Stimulated activated naive CD4-positive, alpha-beta T cell (primary cell): Measurements from ENCODE around the gene KIR2DL1.
"Not testable (repeated sequence)": the region's sequence is repeated elsewhere in the genome, so short reads cannot be mapped to it uniquely, and the experiment has no call there.

Source experiments
- DNase-seq, 6 experiments: peaks; one replicate each; lab custom pipeline; 2025; lab: John Stamatoyannopoulos, UW

Gene KIR2DL1

DNA sequence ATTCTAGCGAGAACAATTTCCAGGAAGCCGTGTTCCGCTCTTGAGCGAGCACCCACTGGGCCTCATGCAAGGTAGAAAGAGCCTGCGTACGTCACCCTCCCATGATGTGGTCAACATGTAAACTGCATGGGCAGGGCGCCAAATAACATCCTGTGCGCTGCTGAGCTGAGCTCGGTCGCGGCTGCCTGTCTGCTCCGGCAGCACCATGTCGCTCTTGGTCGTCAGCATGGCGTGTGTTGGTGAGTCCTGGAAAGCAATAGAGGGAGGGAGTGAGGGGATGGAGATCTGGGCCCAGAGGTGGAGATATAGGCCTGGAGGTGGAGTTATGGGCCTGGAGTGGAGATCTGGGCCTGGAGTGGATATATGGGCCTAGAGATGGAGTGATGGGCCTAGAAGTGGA lies at the start of gene KIR2DL1:
Gene KIR2DL1 (plus strand): TSS at position 148 of the 400 bp plus-strand sequence. CDS start 58 bp downstream, at position 206.
- not testable (repeated sequence) for DNase-seq

- no peak for DNase-seq
Observed at GRCh38 chr19:54724142-54724541, 45.5 kb upstream of the KIR2DL1 start, which contains the start of gene KIR3DL3. Gene KIR3DL3 (plus strand): TSS chr19:54724442. CDS start chr19:54724497, 55 bp downstream.

DNA sequence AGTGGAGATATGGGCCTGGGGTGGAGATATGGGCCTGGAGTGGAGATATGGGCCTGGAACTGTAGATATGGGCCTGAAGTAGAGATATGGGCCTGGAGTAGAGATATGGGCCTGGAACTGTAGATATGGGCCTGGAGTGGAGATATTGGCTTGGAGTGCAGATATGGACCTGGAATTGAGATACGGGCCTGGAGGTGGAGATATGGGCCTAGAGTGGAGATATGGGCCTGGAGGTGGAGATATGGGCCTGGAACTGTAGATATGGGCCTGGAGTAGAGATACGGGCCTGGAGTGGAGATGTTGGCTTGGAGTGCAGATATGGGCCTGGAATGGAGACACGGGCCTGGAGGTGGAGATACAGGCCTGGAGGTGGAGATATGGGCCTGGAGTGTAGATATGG lies 44.9 kb upstream of the KIR2DL1 start:
- no peak for DNase-seq

DNA sequence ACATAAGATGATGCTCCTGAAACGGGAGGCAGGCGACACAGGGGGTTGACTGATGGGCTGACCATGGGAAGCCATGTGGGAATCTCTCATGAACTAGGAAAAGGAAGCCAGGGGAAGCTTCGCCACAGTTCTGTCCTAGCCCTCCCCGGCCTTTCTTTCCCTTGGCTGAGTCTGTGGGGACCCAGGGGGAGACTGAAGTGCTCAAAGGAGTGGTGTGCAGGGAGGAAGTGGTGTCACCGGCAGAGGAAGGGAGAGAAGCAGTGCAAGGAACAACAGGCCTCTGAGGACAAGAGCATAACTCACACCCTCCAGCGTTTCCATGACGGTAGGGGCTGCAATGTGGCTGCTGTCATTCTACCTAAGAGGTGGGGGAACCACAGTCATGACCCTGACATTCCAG lies 44.3 kb upstream of the KIR2DL1 start:
- no peak for DNase-seq

DNA sequence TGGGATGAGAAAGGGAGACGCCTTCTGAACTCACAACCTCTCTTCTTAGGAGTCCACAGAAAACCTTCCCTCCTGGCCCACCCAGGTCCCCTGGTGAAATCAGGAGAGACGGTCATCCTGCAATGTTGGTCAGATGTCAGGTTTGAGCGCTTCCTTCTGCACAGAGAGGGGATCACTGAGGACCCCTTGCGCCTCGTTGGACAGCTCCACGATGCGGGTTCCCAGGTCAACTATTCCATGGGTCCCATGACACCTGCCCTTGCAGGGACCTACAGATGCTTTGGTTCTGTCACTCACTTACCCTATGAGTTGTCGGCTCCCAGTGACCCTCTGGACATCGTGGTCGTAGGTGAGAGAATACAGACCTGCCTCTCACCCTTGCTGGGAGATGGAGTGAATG lies 42.0 kb upstream of the KIR2DL1 start:
- DNase-seq = no peak

DNA sequence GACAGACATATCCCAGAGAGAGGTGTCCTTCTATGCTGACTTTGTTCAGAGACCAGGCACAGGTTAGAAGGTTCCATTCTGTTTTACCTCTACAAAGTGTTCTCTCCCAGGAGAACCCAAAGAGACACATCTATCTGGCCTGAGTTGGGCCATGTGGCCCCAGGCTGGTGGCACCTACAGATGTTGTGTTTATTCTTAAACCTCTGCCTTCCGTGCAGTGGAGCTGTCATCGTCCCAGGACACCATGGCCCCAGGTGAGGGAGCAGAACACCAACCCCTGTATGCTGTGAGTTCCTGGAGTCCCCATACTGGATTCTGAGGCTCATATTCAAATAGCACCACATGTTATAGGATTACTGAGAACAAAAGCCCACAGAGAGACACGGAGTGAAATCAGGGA lies 41.4 kb upstream of the KIR2DL1 start:
- DNase-seq = no peak

DNA sequence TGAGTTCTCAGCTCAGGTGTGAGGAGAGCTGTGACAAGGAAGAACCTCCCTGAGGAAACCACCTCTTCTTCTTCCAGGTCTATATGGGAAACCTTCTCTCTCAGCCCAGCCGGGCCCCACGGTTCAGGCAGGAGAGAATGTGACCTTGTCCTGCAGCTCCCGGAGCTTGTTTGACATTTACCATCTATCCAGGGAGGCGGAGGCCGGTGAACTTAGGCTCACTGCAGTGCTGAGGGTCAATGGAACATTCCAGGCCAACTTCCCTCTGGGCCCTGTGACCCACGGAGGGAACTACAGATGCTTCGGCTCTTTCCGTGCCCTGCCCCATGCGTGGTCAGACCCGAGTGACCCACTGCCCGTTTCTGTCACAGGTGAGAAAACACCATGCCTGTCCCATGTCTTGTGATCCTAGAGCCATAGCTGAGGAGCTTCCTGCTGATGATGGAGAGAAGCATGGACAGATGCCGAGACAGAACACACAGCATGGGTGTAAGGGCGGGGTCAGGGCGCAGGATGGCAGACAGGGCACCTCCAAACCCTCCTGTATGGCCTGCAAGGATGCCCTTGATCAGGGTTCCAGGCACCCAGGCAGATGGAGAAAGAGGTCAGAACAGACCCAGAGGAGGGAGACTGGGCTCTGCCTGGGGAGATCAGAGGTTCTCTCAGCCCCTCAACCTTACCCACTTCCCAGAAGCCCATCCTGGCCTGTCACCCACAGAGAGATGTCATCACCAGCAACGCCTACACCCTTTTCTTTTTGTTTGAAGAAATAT lies 40.0 kb upstream of the KIR2DL1 start:
- no peak for DNase-seq

- no peak for DNase-seq
Observed at GRCh38 chr19:54731191-54731590, 38.4 kb upstream of the KIR2DL1 start.

GRCh38 chr19:54738306-54738705 lies 31.3 kb upstream of the KIR2DL1 start, which contains the start of gene KIR2DL3:
Gene KIR2DL3 (plus strand): TSS chr19:54738513. CDS start chr19:54738546, 33 bp downstream.
- not testable (repeated sequence) for DNase-seq

- no peak for DNase-seq
Observed at GRCh38 chr19:54738715-54739114, 30.9 kb upstream of the KIR2DL1 start.

- DNase-seq = no peak
Observed at GRCh38 chr19:54739587-54740497, 29.8 kb upstream of the KIR2DL1 start.

DNA sequence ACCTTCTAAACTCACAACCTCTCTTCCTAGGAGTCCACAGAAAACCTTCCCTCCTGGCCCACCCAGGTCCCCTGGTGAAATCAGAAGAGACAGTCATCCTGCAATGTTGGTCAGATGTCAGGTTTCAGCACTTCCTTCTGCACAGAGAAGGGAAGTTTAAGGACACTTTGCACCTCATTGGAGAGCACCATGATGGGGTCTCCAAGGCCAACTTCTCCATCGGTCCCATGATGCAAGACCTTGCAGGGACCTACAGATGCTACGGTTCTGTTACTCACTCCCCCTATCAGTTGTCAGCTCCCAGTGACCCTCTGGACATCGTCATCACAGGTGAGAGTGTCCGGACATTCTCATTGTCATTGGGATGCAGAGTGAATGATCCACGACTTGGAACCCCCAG lies 27.6 kb upstream of the KIR2DL1 start:
- not testable (repeated sequence) for DNase-seq

- not testable (repeated sequence) for DNase-seq
Observed at GRCh38 chr19:54744080-54744479, 25.5 kb upstream of the KIR2DL1 start.

GRCh38 chr19:54747614-54748322 lies 21.8 kb upstream of the KIR2DL1 start:
- DNase-seq = not testable (repeated sequence)

DNA sequence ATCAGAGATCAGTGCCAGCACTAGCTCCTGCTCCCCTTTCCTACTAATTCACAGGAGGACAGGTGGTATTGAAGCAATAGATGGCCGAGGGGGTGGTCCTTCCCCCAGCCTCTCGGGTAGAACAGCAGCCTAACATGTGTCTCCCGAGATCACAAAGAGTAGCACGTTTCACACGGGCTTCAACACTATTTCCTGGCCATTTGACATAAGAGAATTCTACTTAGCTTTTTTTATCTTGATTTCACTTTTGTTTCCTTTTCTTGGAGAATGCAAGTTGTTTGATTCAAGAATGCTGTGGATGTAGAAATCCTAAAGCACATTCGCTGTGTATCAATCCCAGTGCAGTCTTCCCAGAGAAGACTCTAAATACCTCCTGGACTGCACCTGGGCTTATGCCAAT lies 19.3 kb upstream of the KIR2DL1 start:
- DNase-seq = not testable (repeated sequence)

GRCh38 chr19:54756204-54757110 lies 13.1 kb upstream of the KIR2DL1 start:
- not testable (repeated sequence) for DNase-seq

GRCh38 chr19:54758577-54758976 lies 11.0 kb upstream of the KIR2DL1 start:
- not testable (repeated sequence) for DNase-seq

DNA sequence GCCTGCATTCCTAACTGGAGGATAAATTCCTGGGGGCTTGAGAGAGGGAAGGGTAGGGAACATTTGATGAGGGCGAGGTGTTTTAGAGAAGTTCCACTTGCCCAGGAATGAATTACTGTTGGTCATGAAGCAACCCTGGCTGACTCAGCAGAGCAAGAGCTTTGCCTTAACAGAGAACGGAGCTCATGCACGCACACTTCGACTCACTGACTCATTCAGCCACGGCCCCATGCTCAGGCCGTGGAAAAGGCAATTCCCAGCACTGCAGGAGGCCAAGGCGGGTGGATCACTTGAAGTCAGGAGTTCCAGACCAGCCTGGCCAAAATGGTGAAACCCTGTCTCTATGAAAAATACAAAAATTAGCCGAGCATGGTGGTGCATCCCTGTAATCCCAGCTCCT lies 5.4 kb upstream of the KIR2DL1 start:
- DNase-seq = not testable (repeated sequence)

DNA sequence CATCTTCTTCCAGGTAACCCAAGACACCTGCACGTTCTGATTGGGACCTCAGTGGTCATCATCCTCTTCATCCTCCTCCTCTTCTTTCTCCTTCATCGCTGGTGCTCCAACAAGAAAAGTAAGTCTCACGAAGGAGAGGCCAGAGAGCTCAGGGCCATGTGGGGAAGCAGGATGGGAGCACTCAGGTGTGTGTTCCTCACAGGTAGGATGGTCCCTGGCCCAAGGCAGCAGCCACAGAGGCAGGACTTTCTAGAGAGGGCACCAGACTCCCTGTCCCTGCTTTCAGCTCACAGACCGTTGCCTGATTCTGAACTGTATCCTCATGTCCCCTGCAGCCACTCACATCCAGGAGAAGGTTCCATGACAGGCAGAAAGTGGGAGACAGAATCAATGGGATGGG lies 3.1 kb upstream of the KIR2DL1 start:
- DNase-seq = not testable (repeated sequence)

GRCh38 chr19:54770511-54770910 lies 918 bp downstream of the KIR2DL1 start:
- not testable (repeated sequence) for DNase-seq
